Endodermal cell (in vitro differentiated cells): ENCODE data around the gene CLIP2. TPM values are rescaled to one million over a fixed set of nuclear protein-coding genes. Genes with fewer than 3 reads are reported as not detected.

Experiments used
- DNase-seq: peaks from one replicate; pipeline ENCODE4 v3.0.0-alpha.2; 2017
- H3K27ac ChIP-seq: 2 replicates; pipeline ENCODE4 v1.5.1; 2013; ENCODE audit warnings: mild to moderate bottlenecking, low read depth, low read length, moderate library complexity
- H3K27me3 ChIP-seq: 2 replicates; pipeline ENCODE4 v1.6.1; 2013; ENCODE audit warnings: mild to moderate bottlenecking, low read length, moderate library complexity; ENCODE audit not compliant: insufficient read depth, control insufficient read depth, poor library complexity, severe bottlenecking
- H3K36me3 ChIP-seq: 2 replicates; pipeline ENCODE4 v1.7.0; 2013; ENCODE audit warnings: mild to moderate bottlenecking, low read length, moderate library complexity; ENCODE audit not compliant: control insufficient read depth, insufficient read depth
- H3K4me1 ChIP-seq: one replicate; pipeline ENCODE4 v1.7.0; 2013; ENCODE audit warnings: low read length; ENCODE audit not compliant: control insufficient read depth, insufficient read depth
- H3K4me3 ChIP-seq: 2 replicates; pipeline ENCODE4 v1.5.1; 2013; ENCODE audit warnings: mild to moderate bottlenecking, low read length, moderate library complexity
- H3K9ac ChIP-seq: 2 replicates; pipeline ENCODE4 v1.6.1; 2013; ENCODE audit warnings: mild to moderate bottlenecking, low read length, moderate library complexity; ENCODE audit not compliant: poor library complexity, severe bottlenecking; ENCODE audit errors: extremely low read depth
- H3K9me3 ChIP-seq: 2 replicates; pipeline ENCODE4 v1.6.1; 2013; ENCODE audit warnings: mild to moderate bottlenecking, low read length, moderate library complexity; ENCODE audit not compliant: control insufficient read depth
- H3K27ac Mint-ChIP-seq: 2 replicates; pipeline ENCODE4 v1.8.0; 2020; ENCODE audit warnings: mixed read lengths
- H3K27me3 Mint-ChIP-seq: 2 replicates; pipeline ENCODE4 v1.8.0; 2021; ENCODE audit warnings: mild to moderate bottlenecking, mixed read lengths; ENCODE audit not compliant: insufficient read depth
- H3K36me3 Mint-ChIP-seq: 2 replicates; pipeline ENCODE4 v1.8.0; 2020; ENCODE audit warnings: low read depth, mixed read lengths
- H3K4me1 Mint-ChIP-seq: 2 replicates; pipeline ENCODE4 v1.8.0; 2020; ENCODE audit warnings: mixed read lengths
- H3K4me3 Mint-ChIP-seq: 2 replicates; pipeline ENCODE4 v1.8.0; 2020; ENCODE audit warnings: mild to moderate bottlenecking, moderate library complexity, mixed read lengths
- H3K9me3 Mint-ChIP-seq: 2 replicates; pipeline ENCODE4 v1.8.0; 2020; ENCODE audit warnings: mild to moderate bottlenecking, mixed read lengths
- WGBS, 2 experiments: methylation state at CpG; one replicate each; pipeline versions ENCODE4 v1.1.5 to v1.1.7; 2013; ENCODE audit warnings: missing lambda C conversion rate in 2 of 2, mixed read lengths in 1 of 2; ENCODE audit not compliant: insufficient coverage in 1 of 2, insufficient read length in 1 of 2; 5-methylcytosine and 5-hydroxymethylcytosine counted together
- total RNA-seq, 2 donors: library from RNA; stranded (reverse); fragmentation: NEBNext Ultra II Directional in 1 of 2; extraction: Animal tissue kit (Norgen Biotek cat#: 25700) in 1 of 2; gene quantifications; 2 replicates in 1 of 2; 3 replicates in 1 of 2; pipeline ENCODE4 v1.2.1, GENCODE V29; 2021
- TF ChIP-seq, protein P1 (sequence below): fragments of 200-600 bp; sonication (generic); conservative IDR thresholded peaks from 2 replicates; pipeline ENCODE4 v1.5.0; 2021; ENCODE audit warnings: antibody characterized with exemption, mild to moderate bottlenecking

CLIP2 gene
- total RNA-seq, 2 donors from 2014 or later, result 44.3 to 57.2 TPM

DNA sequence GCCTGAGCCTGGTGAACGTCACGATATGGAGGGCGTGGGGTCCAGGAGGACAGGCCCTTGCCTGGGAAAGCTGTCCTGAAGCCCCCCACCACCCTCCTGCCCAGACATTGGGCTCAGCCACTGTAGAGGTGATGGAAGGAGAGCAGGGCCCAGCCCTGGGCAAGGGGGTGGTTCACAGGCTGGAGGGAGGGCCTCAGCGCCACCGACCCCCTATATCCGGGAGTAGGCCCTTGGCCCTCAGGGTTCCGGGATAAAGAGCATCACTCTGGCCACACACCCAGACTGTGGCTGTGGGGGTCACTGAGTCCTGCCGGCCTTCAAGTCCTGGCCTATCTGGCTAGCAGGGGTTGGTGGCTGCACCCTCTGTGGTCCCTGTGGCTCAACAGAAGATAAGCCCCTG lies 109.2 kb downstream of the CLIP2 start:
- Mint-ChIP-seq H3K4me1 (no peaks in the 10 kb centered on the region), H3K27ac (no peak overlapping the region), H3K4me3 (no peak overlapping the region), H3K36me3 (peaks cover 52% of the 10 kb centered on the region), H3K9me3 (no peaks in the 10 kb centered on the region), H3K27me3 (no peaks in the 10 kb centered on the region)
- WGBS, 2 experiments, result 93 to 95% methylated on average over 5 to 8 of the region's 8 CpGs
- H3K4me1 ChIP-seq, result no peaks in the 10 kb centered on the region
- TF ChIP-seq, protein P1, sequence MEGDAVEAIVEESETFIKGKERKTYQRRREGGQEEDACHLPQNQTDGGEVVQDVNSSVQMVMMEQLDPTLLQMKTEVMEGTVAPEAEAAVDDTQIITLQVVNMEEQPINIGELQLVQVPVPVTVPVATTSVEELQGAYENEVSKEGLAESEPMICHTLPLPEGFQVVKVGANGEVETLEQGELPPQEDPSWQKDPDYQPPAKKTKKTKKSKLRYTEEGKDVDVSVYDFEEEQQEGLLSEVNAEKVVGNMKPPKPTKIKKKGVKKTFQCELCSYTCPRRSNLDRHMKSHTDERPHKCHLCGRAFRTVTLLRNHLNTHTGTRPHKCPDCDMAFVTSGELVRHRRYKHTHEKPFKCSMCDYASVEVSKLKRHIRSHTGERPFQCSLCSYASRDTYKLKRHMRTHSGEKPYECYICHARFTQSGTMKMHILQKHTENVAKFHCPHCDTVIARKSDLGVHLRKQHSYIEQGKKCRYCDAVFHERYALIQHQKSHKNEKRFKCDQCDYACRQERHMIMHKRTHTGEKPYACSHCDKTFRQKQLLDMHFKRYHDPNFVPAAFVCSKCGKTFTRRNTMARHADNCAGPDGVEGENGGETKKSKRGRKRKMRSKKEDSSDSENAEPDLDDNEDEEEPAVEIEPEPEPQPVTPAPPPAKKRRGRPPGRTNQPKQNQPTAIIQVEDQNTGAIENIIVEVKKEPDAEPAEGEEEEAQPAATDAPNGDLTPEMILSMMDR, result no peak
- no peaks in the 10 kb centered on the region for H3K27me3 ChIP-seq
- no peak overlapping the region for H3K27ac ChIP-seq
- peak; percentile 28 for DNase-seq
- no peak overlapping the region for H3K9ac ChIP-seq
- no peak overlapping the region for H3K4me3 ChIP-seq
- no peaks in the 10 kb centered on the region for H3K9me3 ChIP-seq
- peaks cover 47% of the 10 kb centered on the region for H3K36me3 ChIP-seq

DNA sequence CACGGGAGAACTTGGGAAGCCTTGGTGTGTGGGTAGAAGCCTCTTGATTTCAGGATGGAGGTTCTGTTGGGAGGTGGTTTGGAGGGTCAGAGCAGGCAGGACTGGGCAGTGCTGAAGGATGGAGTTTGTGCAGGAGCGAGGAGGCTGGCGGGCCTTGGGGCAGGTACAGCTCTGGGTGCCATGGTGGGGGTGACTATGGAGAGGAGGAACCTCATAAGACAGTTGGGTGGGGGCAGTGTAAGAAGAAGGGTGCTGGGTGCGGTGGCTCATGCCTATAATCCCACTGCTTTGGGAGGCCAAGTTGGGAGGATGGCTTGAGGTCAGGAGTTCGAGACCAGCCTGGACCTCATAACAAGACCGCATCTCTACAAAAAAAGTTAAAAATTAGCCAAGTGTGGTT lies 109.8 kb downstream of the CLIP2 start:
- Histone ChIP-seq H3K4me3 (no peak overlapping the region), H3K9ac (no peak overlapping the region), H3K9me3 (no peaks in the 10 kb centered on the region), H3K27me3 (no peaks in the 10 kb centered on the region), H3K36me3 (peaks cover 51% of the 10 kb centered on the region), H3K27ac (no peak overlapping the region), H3K4me1 (no peaks in the 10 kb centered on the region)
- Mint-ChIP-seq H3K4me1 (no peaks in the 10 kb centered on the region), H3K9me3 (no peaks in the 10 kb centered on the region), H3K27me3 (no peaks in the 10 kb centered on the region), H3K36me3 (peaks cover 57% of the 10 kb centered on the region), H3K27ac (no peak overlapping the region), H3K4me3 (no peak overlapping the region)
- DNase-seq, result peak; percentile 37
- 96 to 100% methylated on average over 3 to 6 of the region's 6 CpGs for WGBS, 2 experiments
- TF ChIP-seq, protein P1, result no peak

DNA sequence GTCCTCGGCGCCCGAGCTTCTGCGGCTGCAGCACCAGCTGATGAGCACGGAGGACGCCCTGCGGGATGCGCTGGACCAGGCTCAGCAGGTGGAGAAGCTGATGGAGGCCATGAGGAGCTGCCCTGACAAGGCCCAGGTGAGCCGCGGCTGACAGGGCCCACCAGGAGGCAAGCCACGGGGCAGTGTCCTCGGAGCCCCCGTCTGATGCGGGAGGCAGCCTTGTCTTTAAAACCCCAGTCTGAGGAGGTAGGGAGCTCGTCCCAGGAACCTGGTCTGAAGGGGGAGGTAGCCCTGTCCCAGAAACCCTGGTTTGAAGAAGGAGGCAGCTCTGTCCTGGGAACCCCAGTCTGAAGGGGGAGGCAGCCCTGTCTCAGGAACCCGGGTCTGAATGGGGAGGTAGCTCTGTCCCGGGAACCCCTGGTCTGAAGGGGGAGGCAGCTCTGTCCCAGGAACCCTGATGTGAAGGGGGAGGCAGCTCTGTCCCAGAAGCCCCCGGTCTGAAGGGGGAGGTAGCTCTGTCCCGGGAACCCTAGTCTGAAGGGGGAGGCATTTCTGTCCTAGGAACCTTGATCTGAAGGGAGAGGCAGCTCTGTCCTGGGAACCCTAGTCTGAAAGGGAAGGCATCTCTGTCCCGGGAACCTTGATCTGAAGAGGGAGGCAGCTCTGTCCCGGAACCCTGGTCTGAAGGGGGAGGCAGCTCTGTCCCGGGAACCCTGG lies 111.4 kb downstream of the CLIP2 start:
- Histone ChIP-seq H3K27me3 (no peaks in the 10 kb centered on the region), H3K27ac (no peak overlapping the region), H3K4me1 (no peaks in the 10 kb centered on the region), H3K9ac (no peak overlapping the region), H3K9me3 (no peaks in the 10 kb centered on the region), H3K4me3 (no peak overlapping the region), H3K36me3 (peaks cover 58% of the 10 kb centered on the region)
- DNase-seq, result peak; percentile 53
- Mint-ChIP-seq H3K27ac (peak overlapping the region; percentile 55), H3K27me3 (no peaks in the 10 kb centered on the region), H3K4me3 (no peak overlapping the region), H3K9me3 (no peaks in the 10 kb centered on the region), H3K36me3 (peaks cover 57% of the 10 kb centered on the region), H3K4me1 (no peaks in the 10 kb centered on the region)
- TF ChIP-seq, protein P1, result no peak
- 93 to 95% methylated on average over 13 to 22 of the region's 22 CpGs for WGBS, 2 experiments
